ENCODE data around the gene ASPG.

The ASPG gene

DNA sequence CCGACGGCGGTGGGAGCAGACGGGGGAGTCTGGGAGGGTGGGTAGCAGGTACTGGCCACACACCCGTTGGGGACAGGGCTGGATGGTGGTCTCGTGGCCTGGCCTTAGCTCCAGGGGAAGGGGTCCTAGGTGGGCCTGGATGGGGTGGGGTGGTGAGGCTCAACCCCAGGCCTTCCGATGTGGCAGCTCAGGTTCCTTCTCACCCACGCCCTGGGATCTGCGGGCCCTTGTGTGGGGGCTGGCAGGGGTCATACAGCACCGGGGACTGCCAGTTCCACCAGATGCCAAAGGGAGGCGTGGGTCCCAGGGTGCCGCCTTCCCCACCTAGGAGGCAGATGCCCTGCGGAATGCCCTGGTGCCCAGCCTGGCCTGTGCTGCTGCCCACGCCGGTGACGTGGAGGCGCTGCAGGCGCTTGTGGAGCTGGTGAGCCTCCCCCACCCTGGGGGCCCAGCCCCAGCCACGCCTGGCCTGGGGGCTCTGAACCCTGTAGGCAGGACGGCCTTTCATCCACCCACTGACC, 21.0 kb downstream of the ASPG start:
- no peak for DNase-seq

DNA sequence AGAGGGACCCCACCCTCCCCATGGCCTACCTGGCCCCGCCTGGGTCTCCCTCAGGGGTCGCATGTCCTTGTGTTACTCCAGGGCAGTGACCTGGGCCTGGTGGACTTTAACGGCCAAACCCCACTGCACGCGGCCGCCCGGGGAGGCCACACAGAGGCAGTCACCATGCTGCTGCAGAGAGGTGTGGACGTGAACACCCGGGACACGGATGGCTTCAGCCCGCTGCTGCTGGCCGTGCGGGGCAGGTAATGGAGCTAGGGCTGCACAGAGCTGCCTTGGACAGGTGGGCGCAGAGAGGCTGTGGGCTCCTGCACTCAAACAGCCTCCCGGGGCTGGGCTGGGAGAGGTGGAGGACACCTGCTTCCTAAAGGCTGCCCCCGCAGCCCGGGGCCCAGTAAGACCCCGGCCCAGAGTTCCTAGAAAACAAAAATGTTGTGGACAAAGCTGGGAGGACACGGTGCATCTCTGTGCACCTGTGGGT, 21.6 kb downstream of the ASPG start:
- DNase-seq: no peak

DNA sequence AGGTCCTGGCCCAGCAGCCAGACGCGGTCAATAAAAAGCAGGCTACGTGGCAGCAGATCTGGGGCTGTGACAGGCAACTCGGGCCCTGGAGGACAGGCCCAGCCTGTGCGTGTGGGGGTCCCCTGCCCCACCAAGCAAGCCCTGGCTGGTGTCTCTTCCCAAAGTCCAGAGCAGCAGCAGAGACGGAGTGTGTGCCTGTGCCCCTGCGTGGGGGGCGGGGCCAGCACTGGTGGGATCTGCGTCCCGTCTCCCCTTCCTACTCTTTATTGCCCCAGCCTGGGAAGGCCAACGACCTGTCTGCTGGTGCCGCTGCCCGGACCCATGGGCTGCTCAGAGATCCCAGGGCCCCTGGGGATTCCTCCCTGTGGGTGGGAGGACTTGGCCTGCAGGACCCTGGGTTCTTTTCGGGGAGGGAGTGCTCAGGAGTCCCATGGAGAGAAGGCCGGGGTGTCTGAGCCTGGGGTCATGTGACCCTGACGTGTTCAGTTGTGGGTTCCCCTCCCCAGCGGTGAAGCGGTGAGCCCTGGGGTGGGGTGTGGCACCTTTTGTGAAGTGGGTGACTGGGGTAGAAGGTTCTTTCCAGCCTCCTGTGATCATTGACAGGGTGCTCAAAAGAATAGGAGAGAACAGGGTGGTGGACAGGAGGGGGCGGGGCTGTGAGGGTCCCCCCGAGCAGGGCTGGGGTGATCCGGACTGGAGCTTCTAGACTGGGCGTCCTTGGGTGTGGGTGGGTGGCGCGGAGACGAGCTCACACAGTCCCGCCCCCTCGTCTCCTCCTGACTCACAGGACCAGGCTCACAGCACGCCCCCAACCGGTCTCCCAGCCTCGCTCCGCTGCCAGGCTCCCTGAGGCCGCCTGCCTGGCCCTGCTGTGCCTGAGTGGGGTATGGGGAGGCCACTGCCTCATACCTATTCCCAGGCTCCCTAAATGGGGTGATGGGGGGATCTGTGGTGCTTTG, 22.4 kb downstream of the ASPG start:
- no peak for DNase-seq

DNA sequence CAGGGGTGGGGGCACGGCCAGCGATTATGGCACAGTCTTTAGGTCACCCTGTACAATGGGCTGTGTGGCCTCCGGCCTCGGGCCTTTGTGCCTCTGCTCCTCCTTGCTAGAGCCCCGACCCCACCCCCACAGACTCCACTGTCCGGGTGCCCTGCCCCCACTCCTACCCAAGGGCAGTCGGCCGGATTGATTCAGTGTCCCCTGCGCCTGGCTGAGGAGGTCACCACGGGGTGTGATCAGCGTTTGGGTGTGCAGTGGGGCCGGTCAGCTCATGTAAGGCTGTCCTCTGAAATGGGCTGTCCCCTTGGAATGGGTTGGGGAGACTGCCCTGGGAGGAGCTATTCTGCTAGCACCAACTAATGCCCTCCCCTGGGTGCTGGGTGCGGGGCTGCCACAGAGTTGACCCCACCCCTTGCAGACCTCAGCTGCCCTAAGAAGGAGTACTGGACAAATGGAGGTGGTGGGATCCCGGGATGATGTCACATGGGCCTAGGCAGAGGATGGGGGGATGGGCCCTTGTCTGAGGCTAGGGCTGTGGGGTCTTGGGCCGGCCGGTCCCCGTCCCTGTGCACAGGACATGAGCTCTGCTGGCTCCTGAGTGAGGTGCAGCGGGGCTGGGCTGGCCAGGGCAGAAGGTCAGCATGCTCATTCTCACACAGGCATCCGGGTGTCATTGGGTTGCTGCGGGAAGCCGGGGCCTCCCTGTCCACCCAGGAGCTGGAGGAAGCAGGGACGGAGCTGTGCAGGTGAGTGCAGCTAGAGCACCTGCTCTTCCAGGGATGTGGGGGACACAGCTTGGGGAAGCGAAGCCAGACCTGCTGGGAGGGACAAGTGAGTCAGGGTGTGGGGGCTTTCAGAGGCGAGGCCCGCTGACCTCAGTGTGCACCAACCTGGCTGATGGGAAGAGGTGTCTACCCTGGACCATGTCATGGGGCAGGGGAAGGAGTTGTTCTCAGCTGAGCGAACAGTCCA, 23.4 kb downstream of the ASPG start:
- DNase-seq: no peak

DNA sequence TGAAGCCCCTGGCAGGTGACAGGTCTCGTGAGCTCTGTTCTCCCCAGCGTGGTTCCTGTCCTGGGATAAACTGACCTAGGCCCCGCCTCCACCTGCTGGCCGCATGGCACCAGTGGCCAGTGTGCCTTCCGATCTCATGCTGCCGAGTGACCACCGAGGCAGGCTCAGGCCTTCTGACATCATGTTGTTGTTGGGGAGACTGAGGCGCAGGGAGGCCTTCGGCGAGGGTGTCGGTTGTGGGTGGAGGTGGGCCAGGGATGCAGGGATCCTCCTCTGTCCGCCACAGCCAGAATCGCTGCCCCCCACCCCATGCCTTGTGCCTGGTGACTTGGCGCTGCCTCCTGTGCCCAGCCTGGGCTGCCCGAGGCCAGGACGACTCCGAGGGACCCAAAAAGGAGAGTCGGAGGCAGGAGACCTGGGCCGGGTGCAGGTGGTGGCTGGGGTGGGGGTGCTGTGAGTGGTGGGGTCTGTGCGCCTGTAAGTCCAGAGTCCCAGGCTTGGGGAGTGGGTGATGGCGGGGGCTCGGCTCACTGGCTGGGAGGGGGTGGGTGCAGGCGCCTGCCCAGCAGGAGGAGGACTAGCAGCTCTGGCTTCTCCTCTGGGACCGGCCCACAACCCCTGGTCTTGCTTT, 24.3 kb downstream of the ASPG start:
- DNase-seq: no peak

DNA sequence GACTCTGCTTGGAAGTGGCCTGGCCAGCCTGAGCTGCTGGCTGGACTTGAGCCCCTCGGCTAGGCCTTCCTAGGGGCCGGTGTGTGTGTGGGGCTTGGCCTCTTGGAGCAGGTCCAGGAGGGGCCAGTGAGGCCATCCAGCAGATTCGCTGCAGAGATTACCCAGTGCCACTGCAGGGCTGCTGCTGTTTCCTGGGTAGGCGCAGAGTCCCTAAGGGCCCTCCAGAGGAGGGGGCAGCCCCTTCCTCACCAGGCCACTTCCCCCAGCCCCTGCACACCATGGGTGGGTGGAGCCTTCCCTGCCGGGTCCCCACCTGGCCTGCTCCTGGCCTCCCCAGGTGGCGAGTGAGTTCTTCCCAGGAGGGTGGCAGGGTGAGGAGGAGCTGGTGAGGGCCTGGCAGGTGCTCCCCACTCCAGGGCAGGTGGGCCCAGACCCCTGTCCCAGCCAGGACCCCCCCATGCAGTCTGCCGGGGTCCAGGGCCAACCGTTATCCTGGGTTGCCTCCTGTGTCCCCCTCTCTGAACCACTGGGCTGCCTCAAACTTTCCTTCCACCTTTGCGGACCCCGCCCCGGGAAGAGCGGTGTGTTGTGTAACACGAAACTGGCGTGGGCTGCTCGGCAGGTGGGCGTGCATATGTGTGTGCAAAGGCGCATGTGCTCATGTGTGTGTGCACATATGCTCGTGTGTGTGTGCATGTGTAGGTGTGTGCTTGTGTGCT, 25.1 kb downstream of the ASPG start:
- no peak for DNase-seq

DNA sequence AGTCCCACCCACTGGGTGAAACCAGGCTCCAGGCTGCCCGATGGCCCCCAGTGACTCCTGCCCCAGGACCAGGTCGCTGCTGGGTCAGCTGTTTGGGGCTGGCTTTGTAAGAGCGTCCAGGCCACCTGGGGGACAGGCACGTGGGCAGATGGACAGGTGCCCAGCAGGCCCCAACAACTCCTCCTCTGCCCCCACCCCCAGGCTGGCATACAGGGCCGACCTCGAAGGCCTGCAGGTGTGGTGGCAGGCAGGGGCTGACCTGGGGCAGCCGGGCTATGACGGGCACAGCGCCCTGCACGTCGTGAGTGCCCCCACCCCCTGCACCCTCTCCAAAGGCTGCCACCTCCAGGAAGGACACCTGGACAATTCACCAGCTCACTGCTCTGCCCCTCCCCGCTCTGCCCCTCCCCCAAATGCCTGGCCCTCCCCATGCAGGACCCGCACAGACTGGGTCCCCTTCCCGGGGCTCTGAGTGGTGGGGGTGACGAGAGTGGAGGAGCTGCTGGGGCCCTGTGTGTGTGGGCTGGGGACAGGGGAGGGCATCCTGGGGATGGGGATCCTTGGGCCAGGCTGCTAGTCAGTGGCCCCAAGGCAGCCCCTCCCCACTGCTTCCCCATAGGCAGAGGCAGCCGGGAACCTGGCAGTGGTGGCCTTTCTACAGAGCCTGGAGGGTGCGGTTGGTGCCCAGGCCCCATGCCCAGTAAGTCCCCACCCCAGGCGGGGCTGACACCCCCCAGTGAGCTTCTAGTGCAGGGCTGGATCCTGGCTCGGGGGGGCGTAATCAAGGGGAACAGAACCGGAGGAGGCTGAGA, 26.0 kb downstream of the ASPG start:
- DNase-seq: no peak

DNA sequence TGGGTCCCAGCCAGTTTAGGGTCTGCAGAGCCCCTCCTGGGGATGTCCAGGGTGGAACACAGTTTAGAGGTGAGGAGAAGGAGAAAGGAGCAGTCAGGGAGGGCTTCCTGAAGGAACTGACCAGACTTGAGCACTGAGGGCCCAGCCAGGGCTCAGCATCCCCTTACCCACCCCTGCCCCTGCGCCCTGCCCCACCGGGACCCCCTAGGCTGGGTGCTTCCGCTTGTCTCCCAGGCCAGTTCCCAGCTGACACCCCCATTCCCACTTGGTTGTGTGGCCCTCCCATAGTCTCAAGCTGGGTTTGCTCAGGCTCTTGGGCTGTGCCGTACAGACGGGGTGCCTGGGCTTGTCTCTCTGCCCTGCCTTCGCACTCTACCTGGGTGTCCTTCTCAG, 26.6 kb downstream of the ASPG start:
- no peak for DNase-seq

DNA sequence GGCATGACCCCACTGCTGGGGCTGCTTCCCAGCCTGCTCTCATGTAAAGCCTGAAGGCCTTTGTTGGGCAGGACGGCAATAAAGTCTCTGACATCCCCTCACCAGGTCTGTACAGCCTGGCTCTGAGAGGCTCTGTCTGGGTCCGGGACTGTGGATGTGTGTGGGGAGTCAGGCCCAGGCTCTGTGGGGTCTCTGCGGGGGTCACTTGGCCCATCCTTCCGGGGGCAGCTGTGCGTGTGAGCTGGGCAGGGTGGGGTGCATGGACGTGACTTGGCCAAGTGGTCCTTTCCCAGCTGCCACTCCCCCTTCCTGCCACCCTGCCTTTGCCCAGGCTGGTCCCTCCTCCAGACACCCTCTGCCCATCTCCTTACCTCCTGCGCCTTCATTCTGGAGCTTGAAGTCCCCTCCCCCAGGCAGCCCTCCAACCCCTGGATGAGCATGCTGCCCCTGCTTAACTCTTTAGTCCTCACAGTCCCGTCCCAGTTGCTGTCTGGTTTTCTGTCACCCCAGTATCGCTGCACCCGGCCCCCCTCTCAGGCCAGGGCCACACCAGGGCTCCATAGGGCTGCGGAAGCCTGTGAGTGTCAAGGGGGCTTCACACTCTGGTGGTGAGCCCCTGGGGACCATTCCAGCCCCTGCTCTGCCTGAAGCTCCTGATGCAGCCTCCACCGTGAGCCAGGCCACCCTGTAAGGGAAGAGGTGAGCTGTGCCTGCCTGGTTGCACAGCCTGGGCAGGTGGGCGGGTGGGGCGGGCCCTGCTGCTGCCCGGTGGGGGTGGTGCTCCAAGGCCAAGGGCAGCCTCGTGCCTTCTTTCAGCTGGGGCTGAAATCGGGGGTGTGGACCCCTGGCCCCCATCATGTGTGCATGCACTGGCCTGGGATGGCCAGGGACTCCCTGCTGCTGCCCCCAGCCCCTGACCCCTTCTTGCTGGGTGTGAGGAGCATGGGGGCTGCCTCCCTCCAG, 27.4 kb downstream of the ASPG start:
- DNase-seq: no peak

DNA sequence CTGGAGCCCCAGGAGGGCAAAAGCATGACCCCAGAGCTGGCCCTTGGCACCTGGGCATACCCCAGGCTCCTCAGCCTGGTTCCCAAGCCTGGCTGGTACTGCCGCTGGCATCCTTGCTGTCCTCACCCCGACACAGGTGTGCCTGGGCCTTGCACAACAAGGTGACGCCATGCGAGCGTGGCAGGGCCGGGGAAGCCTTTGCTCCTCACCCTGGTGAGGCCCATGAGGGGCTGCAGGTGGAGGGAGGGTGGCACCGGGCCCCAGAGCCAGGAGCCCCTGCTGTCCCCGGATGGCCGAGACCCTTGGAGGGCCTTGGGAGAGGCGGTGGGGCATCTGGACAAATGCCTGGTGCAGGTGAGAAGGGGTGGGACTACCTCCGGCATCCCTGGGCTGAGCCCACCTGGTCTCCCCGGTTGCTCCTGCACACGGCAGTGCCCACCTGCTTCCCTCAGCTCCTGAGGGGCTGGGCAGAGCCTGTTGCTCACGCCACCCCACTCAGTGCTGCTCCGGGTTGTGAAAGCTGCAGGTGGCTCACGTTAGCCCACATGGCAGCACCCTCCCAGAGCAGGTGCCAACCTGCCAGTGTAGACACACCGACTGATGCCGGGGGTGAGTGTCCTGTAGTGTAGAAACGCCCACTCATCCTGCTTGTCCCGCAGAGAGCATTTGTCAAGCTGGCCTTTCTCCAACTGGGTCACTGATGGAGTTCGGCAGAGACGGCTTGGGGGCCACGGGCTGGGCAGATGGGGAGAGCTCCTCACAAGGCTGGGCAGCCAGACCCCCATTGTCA, 28.3 kb downstream of the ASPG start:
- DNase-seq: no peak

DNA sequence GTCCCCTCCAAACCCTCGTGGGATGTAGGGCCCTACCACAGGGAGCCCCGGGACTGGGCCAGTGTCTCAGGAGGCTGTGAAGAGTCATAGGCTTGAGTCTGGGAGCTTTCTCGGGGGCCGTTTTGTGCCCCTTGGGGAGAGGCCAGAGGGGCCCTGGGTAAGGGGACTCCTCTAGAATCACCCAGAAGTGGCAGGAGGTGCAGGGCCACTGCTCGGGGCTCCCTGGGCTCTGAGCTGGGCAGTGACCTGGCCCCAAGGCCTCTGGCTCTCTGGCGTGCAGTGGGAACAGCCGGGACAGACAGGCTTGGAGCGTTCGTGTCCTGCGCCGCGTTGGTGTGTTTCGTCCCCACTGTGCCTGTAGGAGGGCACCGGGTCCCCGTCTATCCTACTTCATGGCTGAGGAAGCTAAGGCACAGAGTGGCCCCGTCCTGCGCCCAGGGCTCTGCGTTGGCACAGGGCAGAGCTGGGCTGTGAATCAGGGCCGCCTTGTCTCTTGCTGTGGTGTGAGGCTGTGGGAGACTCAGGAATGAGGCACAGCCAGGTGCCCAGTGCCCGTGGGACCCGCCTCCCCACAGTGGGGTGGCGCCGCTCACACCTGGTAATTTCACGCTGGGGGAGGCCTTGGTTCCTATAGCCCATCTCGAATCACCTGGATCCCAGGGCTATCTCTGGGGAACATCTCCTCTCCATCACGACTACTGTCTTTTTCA, 29.1 kb downstream of the ASPG start:
- DNase-seq: no peak

DNA sequence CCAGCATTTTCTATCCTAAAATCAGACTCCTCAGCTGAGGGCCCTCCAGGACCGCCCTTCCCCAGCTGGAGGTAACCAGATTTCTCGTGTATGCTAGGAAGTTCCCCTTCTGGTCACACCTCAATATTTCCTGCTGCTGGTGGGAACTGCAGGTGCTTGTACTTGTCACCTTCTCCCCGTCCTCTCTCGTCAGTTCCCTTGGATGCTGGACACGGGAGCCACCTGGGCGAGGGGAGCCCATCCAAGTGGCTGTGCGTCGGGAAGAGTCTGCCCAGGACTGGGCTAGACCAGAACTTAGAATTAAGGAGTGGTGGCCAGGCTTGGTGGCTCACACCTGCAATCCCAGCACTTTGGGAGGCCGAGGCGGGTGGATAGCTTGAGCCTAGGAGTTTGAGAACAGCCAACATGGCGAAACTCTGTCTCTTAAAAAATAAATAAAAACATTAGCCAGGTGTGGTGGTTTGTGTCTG, 29.7 kb downstream of the ASPG start:
- no peak for DNase-seq

DNA sequence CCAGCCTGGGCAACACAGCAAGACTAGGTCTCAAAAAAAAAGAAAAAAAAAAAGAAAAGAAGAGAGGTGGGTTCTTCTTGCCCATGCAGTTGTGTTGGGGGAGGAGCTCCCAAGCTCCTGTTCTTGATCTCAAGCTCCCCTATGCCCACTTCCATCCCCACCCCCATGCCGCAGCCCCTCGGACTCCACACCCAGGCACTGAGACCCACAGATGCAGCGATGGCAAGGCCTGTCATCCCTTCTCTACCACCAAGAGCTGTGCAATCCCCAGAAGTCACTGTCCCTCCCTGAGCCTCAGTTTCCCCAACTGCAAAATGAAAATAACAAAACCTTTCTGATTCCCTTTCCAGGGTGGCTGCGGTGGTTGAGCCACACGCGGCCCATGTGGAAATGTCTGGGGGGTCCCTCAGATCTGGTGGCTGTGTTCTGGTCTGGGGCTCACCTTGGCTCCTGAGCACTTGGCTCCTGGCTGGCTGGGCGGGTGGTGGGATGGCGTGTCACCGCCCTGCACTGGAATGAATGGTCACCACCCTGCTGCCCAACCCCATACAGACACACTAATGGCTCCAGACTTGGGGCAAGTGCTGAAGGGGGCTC, 30.3 kb downstream of the ASPG start:
- DNase-seq: no peak

DNA sequence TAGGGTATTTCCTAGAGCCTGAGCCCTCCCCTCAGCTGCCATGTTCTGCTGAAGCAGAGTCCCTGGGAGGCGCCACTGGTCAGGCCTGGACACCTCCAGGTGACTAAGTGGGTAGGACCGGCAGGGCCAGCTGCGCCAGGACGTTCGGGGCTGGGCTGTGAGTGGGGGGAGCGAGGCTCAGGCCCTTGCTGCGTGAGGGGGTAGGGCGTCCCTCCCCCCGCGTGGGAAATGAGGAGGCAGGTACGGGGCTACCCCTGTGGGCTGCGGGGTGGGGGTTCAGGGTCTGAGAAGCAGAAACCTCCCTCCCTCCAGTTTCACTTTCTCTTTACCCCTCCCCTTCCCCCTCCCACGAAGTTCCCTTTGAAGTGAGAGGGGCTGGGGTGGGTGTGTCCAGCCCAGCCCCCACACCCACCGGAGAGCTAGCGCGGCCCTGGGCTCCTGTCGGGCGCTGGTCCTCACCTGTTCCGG, 30.8 kb downstream of the ASPG start:
- DNase-seq: no peak

DNA sequence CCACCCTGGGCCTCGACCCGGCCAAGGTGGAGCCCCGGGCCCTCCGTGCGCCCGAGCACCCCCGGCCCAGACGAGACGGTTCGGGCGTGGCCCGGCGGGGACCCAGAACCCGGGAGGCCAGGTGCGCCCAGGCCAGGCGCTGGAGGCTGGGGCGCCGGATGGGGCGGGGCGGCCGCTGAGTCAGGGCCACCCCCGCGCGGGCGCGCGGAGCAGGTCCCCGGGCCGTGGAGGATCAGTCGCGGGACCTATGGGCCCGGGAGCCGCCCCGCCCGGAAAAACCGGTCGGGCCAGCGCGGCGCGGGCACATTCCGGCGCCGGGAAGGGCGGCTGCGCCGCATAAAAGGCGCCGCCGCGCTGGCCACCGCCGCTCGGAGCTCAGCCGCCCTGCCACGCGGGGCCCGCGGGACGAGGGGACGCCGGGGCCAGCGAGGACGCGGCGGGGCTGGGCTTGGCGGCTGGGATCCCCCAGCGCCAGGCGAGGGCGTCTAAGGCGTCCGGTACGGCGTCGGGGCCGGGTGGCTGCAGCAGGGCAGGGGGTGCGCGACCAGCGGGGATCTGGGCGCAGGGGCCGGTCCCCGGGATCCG, 31.3 kb downstream of the ASPG start:
- no peak for DNase-seq

DNA sequence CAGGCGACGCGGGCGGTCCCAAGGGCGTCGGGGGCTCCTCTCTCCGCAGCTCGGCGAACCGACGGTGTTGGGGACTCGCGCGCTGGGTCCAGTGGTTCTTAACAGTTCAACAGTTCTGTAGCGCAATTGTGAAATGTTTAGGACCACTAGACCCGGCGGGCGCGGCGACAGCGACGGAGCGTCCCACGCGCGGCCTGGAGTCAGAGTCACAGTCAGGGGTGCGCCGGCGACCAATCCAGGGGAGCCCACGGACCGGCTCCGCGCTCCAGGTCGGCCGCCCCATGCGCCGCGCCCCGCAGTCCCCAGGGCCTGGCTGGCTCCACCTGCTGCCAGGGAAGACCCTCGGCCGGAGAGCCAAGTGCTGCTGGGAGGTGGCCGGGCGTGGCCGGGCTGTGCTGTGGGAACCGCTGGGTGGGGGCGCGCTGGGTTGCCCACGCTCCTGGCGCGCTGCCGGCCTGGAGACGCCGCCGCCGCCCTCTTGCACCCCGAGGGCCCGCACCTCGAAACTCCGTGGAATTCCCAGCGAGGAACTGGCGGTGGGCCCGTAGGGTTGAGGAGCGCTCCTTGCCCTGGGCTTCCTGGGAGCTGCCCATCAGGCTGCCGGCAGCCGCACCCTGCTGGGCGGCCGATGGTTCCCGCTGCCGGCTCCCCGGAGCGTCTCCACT, 32.0 kb downstream of the ASPG start:
- no peak for DNase-seq

Data from NCI-H187 treated with DMSO at 0.1 percent for 48 hours (cell line).